Mesenchymal stem cell (in vitro differentiated cells and primary cell): Measurements from ENCODE around the gene SEC61G.

Source experiments
- DNase-seq: peaks from one replicate; pipeline ENCODE4 v3.0.0-alpha.2; 2013
- H2AFZ ChIP-seq: one replicate; pipeline ENCODE4 v1.6.1; 2013; ENCODE audit warnings: low read depth, mild to moderate bottlenecking, control low read depth, inconsistent platforms, low read length, moderate library complexity
- H2AK5ac ChIP-seq: 2 replicates; pipeline ENCODE4 v1.6.1; 2013; ENCODE audit warnings: low read length, moderate library complexity, mild to moderate bottlenecking, inconsistent platforms; ENCODE audit not compliant: severe bottlenecking
- H2BK120ac ChIP-seq: one replicate; pipeline ENCODE4 v1.6.1; 2013; ENCODE audit warnings: low read depth, mild to moderate bottlenecking, inconsistent platforms, low read length, moderate library complexity
- H2BK12ac ChIP-seq, 2 experiments: one replicate each; pipeline ENCODE4 v1.6.1; 2013; ENCODE audit warnings: inconsistent platforms in 2 of 2, low read length in 2 of 2, mild to moderate bottlenecking in 2 of 2, moderate library complexity in 2 of 2, control low read depth in 1 of 2
- H2BK15ac ChIP-seq: one replicate; pipeline ENCODE4 v1.6.1; 2013; ENCODE audit warnings: mild to moderate bottlenecking, low read depth, inconsistent platforms; ENCODE audit not compliant: poor library complexity, severe bottlenecking
- H2BK5ac ChIP-seq: 2 replicates; pipeline ENCODE4 v1.6.1; 2013; ENCODE audit warnings: low read depth, mild to moderate bottlenecking, low read length, control low read depth, inconsistent platforms; ENCODE audit not compliant: poor library complexity, severe bottlenecking
- H3K14ac ChIP-seq, 2 experiments: one replicate each; pipeline ENCODE4 v1.6.1; 2013; ENCODE audit warnings: inconsistent platforms in 2 of 2, low read length in 2 of 2, control low read depth in 1 of 2, mild to moderate bottlenecking in 1 of 2, moderate library complexity in 1 of 2
- H3K18ac ChIP-seq, 2 experiments: one replicate each; pipeline ENCODE4 v1.6.1; 2013; ENCODE audit warnings: inconsistent platforms in 2 of 2, low read length in 2 of 2, control low read depth in 1 of 2, low read depth in 1 of 2, mild to moderate bottlenecking in 1 of 2
- H3K23ac ChIP-seq, 2 experiments: one replicate each; pipeline ENCODE4 v1.6.1; 2013; ENCODE audit warnings: inconsistent platforms in 2 of 2, low read length in 2 of 2, mild to moderate bottlenecking in 2 of 2, moderate library complexity in 2 of 2, control low read depth in 1 of 2
- H3K27ac ChIP-seq: 2 replicates; pipeline ENCODE4 v1.5.1; 2013; ENCODE audit warnings: mild to moderate bottlenecking, moderate library complexity, low read length, control low read depth, inconsistent platforms; ENCODE audit not compliant: poor library complexity, severe bottlenecking
- H3K27me3 ChIP-seq, 2 experiments: 2 replicates each; pipeline versions ENCODE4 v1.6.1 to v1.7.0; 2013; ENCODE audit warnings: low read length in 2 of 2, mild to moderate bottlenecking in 2 of 2, moderate library complexity in 2 of 2, control low read depth in 1 of 2, inconsistent platforms in 1 of 2; ENCODE audit not compliant: control insufficient read depth in 1 of 2, insufficient read depth in 1 of 2
- H3K36me3 ChIP-seq, 2 experiments: 2 replicates each; pipeline versions ENCODE4 v1.6.1 to v1.7.0; 2013; ENCODE audit warnings: low read length in 2 of 2, control low read depth in 1 of 2, inconsistent platforms in 1 of 2, low read depth in 1 of 2, mild to moderate bottlenecking in 1 of 2; ENCODE audit not compliant: insufficient read depth in 2 of 2, control insufficient read depth in 1 of 2
- H3K4ac ChIP-seq, 2 experiments: one replicate each; pipeline ENCODE4 v1.6.1; 2013; ENCODE audit warnings: inconsistent platforms in 2 of 2, low read length in 2 of 2, mild to moderate bottlenecking in 2 of 2, moderate library complexity in 2 of 2, control low read depth in 1 of 2, low read depth in 1 of 2
- H3K4me1 ChIP-seq: 2 replicates; pipeline ENCODE4 v1.6.1; 2013; ENCODE audit warnings: low read depth, low read length, control low read depth; ENCODE audit not compliant: control insufficient read depth, insufficient read depth
- H3K4me2 ChIP-seq: 2 replicates; pipeline ENCODE4 v1.6.1; 2013; ENCODE audit warnings: low read length, mild to moderate bottlenecking, inconsistent platforms; ENCODE audit not compliant: poor library complexity, severe bottlenecking
- H3K4me3 ChIP-seq, 2 experiments: 2 replicates each; pipeline versions ENCODE4 v1.5.1 to v1.7.0; 2013; ENCODE audit warnings: low read length in 2 of 2, mild to moderate bottlenecking in 2 of 2, control low read depth in 1 of 2, low read depth in 1 of 2; ENCODE audit not compliant: insufficient read depth in 1 of 2
- H3K79me1 ChIP-seq: replicated peaks from 2 replicates; pipeline ENCODE4 v1.6.1; 2013; ENCODE audit warnings: mild to moderate bottlenecking, control low read depth, low read length, inconsistent platforms; ENCODE audit not compliant: poor library complexity, severe bottlenecking
- H3K9ac ChIP-seq: 2 replicates; pipeline ENCODE4 v1.7.0; 2013; ENCODE audit warnings: mild to moderate bottlenecking, low read length, moderate library complexity
- H3K9me3 ChIP-seq: 2 replicates; pipeline ENCODE4 v1.7.0; 2013; ENCODE audit warnings: mild to moderate bottlenecking, low read length; ENCODE audit not compliant: control insufficient read depth
- H4K8ac ChIP-seq: one replicate; pipeline ENCODE4 v1.6.1; 2013; ENCODE audit warnings: inconsistent platforms, mild to moderate bottlenecking, low read length, moderate library complexity
- H4K91ac ChIP-seq: one replicate; pipeline ENCODE4 v1.6.1; 2013; ENCODE audit warnings: mild to moderate bottlenecking, low read length, inconsistent platforms
- WGBS: methylation state at CpG from one replicate; pipeline ENCODE4 v1.1.7; 2013; ENCODE audit warnings: mixed read lengths; 5-methylcytosine and 5-hydroxymethylcytosine counted together

Gene SEC61G

GRCh38 chr7:54764861-54765260 lies 5.8 kb upstream of the SEC61G start:
- 99% methylated on average over 9 of the region's 9 CpGs for WGBS
- no peak overlapping the region for H3K18ac ChIP-seq
- no peak overlapping the region for H2BK15ac ChIP-seq
- no peak overlapping the region for H3K4me3 ChIP-seq
- no peak overlapping the region for H3K4ac ChIP-seq
- no peak overlapping the region for H2BK5ac ChIP-seq
- no peaks in the 10 kb centered on the region for H3K36me3 ChIP-seq
- no peak overlapping the region for H3K23ac ChIP-seq
- H3K14ac ChIP-seq = no peak overlapping the region
- no peaks in the 10 kb centered on the region for H3K4me1 ChIP-seq
- no peak overlapping the region for H4K8ac ChIP-seq
- H3K79me1 ChIP-seq = peaks cover 2% of the 10 kb centered on the region
- no peak overlapping the region for H3K4me2 ChIP-seq
- no peak overlapping the region for H2AFZ ChIP-seq
- no peaks in the 10 kb centered on the region for H3K27me3 ChIP-seq
- DNase-seq = no peak
- H2AK5ac ChIP-seq = no peak overlapping the region
- no peak overlapping the region for H4K91ac ChIP-seq
- H2BK120ac ChIP-seq = no peak overlapping the region
- no peak overlapping the region for H3K9ac ChIP-seq
- H3K9me3 ChIP-seq = no peaks in the 10 kb centered on the region
- H2BK12ac ChIP-seq = no peak overlapping the region
- H3K27ac ChIP-seq = no peak overlapping the region

GRCh38 chr7:54757711-54758110 lies 1.3 kb downstream of the SEC61G start:
- WGBS = 72% methylated on average over 6 of the region's 6 CpGs
- no peak overlapping the region for H3K4ac ChIP-seq
- H3K27ac ChIP-seq = no peak overlapping the region

GRCh38 chr7:54749200-54749599 lies 9.8 kb downstream of the SEC61G start:
- H3K18ac ChIP-seq = no peak overlapping the region
- no peak overlapping the region for H2BK5ac ChIP-seq
- H3K4me1 ChIP-seq = no peaks in the 10 kb centered on the region
- H3K27ac ChIP-seq = no peak overlapping the region
- H4K91ac ChIP-seq = no peak overlapping the region
- H3K4me2 ChIP-seq = no peak overlapping the region
- WGBS = 98% methylated on average over 6 of the region's 6 CpGs
- no peak overlapping the region for H2AFZ ChIP-seq
- H2BK15ac ChIP-seq = no peak overlapping the region
- peaks cover 13 to 96% of the 10 kb centered on the region in 2 experiments for H3K36me3 ChIP-seq
- H3K23ac ChIP-seq = no peak overlapping the region
- no peak overlapping the region for H3K4ac ChIP-seq
- H3K9ac ChIP-seq = no peak overlapping the region
- H3K79me1 ChIP-seq = peaks cover 30% of the 10 kb centered on the region
- DNase-seq = no peak
- no peak overlapping the region for H4K8ac ChIP-seq
- no peak overlapping the region for H3K14ac ChIP-seq
- H3K27me3 ChIP-seq = no peaks in the 10 kb centered on the region
- no peak overlapping the region for H2BK12ac ChIP-seq
- H3K9me3 ChIP-seq = no peaks in the 10 kb centered on the region
- no peak overlapping the region for H3K4me3 ChIP-seq
- H2BK120ac ChIP-seq = no peak overlapping the region
- H2AK5ac ChIP-seq = no peak overlapping the region

More at GRCh38 chr7:54757711-54758110, 1.3 kb downstream of the SEC61G start:
- H3K4me2 ChIP-seq = peak overlapping the region; percentile 59
- no peaks in the 10 kb centered on the region for H3K27me3 ChIP-seq
- DNase-seq = no peak
- no peak overlapping the region for H2AFZ ChIP-seq
- no peak overlapping the region for H4K91ac ChIP-seq
- H3K79me1 ChIP-seq = peaks cover 4% of the 10 kb centered on the region
- peak overlapping the region; percentile 100 for H3K9ac ChIP-seq
- H2BK120ac ChIP-seq = no peak overlapping the region
- peaks cover 0 to 32% of the 10 kb centered on the region in 2 experiments for H3K36me3 ChIP-seq
- H3K4me1 ChIP-seq = peaks cover 2% of the 10 kb centered on the region
- H2BK15ac ChIP-seq = no peak overlapping the region
- no peak overlapping the region for H3K23ac ChIP-seq
- H3K14ac ChIP-seq = no peak overlapping the region
- H4K8ac ChIP-seq = no peak overlapping the region
- H2BK12ac ChIP-seq = no peak overlapping the region
- H3K4me3 ChIP-seq = peak overlapping the region in 1 of 2 experiments; percentile 91
- H3K18ac ChIP-seq = no peak overlapping the region
- no peak overlapping the region for H2BK5ac ChIP-seq
- H2AK5ac ChIP-seq = no peak overlapping the region
- no peaks in the 10 kb centered on the region for H3K9me3 ChIP-seq

- no peak overlapping the region for H3K23ac ChIP-seq
- WGBS = 96% methylated on average over 5 of the region's 5 CpGs
Observed at GRCh38 chr7:54747234-54747633, 11.8 kb downstream of the SEC61G start.

More at GRCh38 chr7:54747234-54747633, 11.8 kb downstream of the SEC61G start:
- Histone ChIP-seq H3K4ac (no peak overlapping the region), H2BK15ac (no peak overlapping the region), H4K8ac (no peak overlapping the region), H2AFZ (no peak overlapping the region), H3K9ac (no peak overlapping the region), H3K9me3 (no peaks in the 10 kb centered on the region), H3K4me2 (no peak overlapping the region), H3K27ac (no peak overlapping the region), H4K91ac (no peak overlapping the region), H2BK12ac (no peak overlapping the region), H3K4me1 (no peaks in the 10 kb centered on the region), H3K18ac (no peak overlapping the region), H3K36me3 (peaks cover 13 to 78% of the 10 kb centered on the region in 2 experiments), H3K14ac (no peak overlapping the region), H3K4me3 (no peak overlapping the region), H3K79me1 (peaks cover 29% of the 10 kb centered on the region), H2AK5ac (no peak overlapping the region), H2BK5ac (no peak overlapping the region), H2BK120ac (no peak overlapping the region), H3K27me3 (no peaks in the 10 kb centered on the region)
- DNase-seq = no peak
